Smooth muscle cell (in vitro differentiated cells): ENCODE results near the gene DMAC2. TPM values are rescaled to one million over a fixed set of nuclear protein-coding genes. Genes with fewer than 3 reads are reported as not detected.
A peak's percentile ranks its signal among the peaks of the same experiment; 100 is the strongest.

ENCODE experiments used
- DNase-seq: peaks from one replicate; lab custom pipeline; 2025; ENCODE audit not compliant: unreplicated experiment; lab: John Stamatoyannopoulos, UW
- H2AFZ ChIP-seq: fragments of 200-600 bp; sonication (generic); 2 replicates; pipeline ENCODE4 v1.6.0; 2016; ENCODE audit warnings: antibody characterized with exemption, low read depth, mild to moderate bottlenecking
- H3F3A ChIP-seq: fragments of 200-600 bp; sonication (generic); 2 replicates; pipeline ENCODE4 v1.6.0; 2017; ENCODE audit warnings: antibody characterized with exemption, low read depth
- H3K27ac ChIP-seq: fragments of 200-600 bp; sonication (generic); 2 replicates; pipeline ENCODE4 v1.5.1; 2016; ENCODE audit warnings: low read depth, mild to moderate bottlenecking
- H3K27me3 ChIP-seq: fragments of 200-600 bp; sonication (generic); 2 replicates; pipeline ENCODE4 v1.6.1; 2016; ENCODE audit warnings: low read depth, mild to moderate bottlenecking
- H3K36me3 ChIP-seq: fragments of 200-600 bp; sonication (generic); 2 replicates; pipeline ENCODE4 v1.5.1; 2016; ENCODE audit warnings: low read depth
- H3K4me1 ChIP-seq: fragments of 200-600 bp; sonication (generic); 2 replicates; pipeline ENCODE4 v1.5.1; 2016; ENCODE audit warnings: low read depth
- H3K4me2 ChIP-seq: fragments of 200-600 bp; sonication (generic); 2 replicates; pipeline ENCODE4 v1.6.0; 2016; ENCODE audit warnings: mild to moderate bottlenecking
- H3K4me3 ChIP-seq: fragments of 200-600 bp; sonication (generic); 2 replicates; pipeline ENCODE4 v1.5.1; 2016; ENCODE audit warnings: mild to moderate bottlenecking
- H3K79me2 ChIP-seq: fragments of 200-600 bp; sonication (generic); 2 replicates; pipeline ENCODE4 v1.6.0; 2016; ENCODE audit warnings: low read depth, mild to moderate bottlenecking
- H3K9ac ChIP-seq: fragments of 200-600 bp; sonication (generic); 2 replicates; pipeline ENCODE4 v1.6.0; 2016; ENCODE audit warnings: low read depth
- H3K9me3 ChIP-seq: fragments of 200-600 bp; sonication (generic); replicated peaks from 2 replicates; pipeline ENCODE4 v1.5.1; 2016; ENCODE audit warnings: low read depth
- H4K20me1 ChIP-seq: fragments of 200-600 bp; sonication (generic); 2 replicates; pipeline ENCODE4 v1.6.0; 2016; ENCODE audit warnings: low read depth
- WGBS: methylation state at CpG from one replicate; pipeline ENCODE4 v1.1.7; 2016; ENCODE audit warnings: low lambda C conversion rate; 5-methylcytosine and 5-hydroxymethylcytosine counted together
- polyA plus RNA-seq: library from polyadenylated mRNA; unstranded; fragments of >200 nt; fragmentation: Nextera tagmentation; extraction: Ambion mirVana; gene quantifications from 2 replicates; pipeline ENCODE4 v1.2.1, GENCODE V29; 2016
- total RNA-seq: library from RNA; depleted of rRNA; stranded (reverse); fragments of >200 nt; gene quantifications from 2 replicates; pipeline ENCODE4 v1.2.3, GENCODE V29; 2014
- TF ChIP-seq, protein P1 (sequence below): fragments of 200-600 bp; sonication (generic); IDR thresholded peaks from 2 replicates; pipeline ENCODE4 v1.5.1; 2017; ENCODE audit warnings: borderline replicate concordance, mild to moderate bottlenecking, antibody characterized with exemption; ENCODE audit not compliant: insufficient read depth, poor library complexity, severe bottlenecking

The DMAC2 gene
- total and polyA plus RNA-seq, 2 experiments from 2014 or later, result 48.3 to 69.2 TPM

DNA sequence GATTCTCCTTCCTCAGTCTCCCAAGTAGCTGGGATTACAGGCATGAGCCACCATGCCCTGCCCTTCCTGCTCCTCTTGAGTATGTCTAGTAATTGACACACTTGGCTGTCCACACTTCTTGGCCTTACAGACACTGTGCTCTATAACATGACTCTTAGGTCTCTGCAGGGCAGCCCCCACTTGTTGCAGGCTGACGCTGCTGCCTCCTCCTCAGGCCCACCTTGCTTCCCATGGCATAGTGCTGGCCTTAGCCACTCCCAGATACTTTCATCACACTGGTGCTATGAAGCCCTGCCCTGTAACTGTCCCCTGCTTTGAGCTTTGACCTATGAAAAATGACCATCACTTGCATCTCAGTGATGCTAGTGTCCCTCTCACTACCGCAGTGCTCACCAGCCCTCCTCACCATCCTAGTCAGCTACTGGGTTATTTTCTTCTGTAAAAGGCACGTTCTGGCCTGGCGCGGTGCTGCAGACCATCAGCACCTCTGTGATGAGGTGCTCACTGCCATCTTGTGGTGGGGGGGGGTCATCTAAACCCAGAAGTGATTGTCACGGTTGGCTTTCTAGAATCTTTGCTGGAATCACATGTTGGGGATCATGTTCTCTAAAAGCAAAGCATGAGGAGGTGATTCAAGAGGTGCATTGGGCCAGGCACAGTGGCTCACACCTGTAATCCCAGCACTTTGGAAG, 13.0 kb upstream of the DMAC2 start:
- no peak overlapping the region for H2AFZ ChIP-seq
- DNase-seq, result no peak
- H3F3A ChIP-seq, result no peaks in the 10 kb centered on the region
- no peaks in the 10 kb centered on the region for H4K20me1 ChIP-seq
- H3K27me3 ChIP-seq, result peaks cover 3% of the 10 kb centered on the region
- no peak overlapping the region for H3K9ac ChIP-seq
- no peaks in the 10 kb centered on the region for H3K36me3 ChIP-seq
- no peaks in the 10 kb centered on the region for H3K4me1 ChIP-seq
- no peak overlapping the region for H3K4me3 ChIP-seq
- no peaks in the 10 kb centered on the region for H3K9me3 ChIP-seq
- TF ChIP-seq, protein P1, sequence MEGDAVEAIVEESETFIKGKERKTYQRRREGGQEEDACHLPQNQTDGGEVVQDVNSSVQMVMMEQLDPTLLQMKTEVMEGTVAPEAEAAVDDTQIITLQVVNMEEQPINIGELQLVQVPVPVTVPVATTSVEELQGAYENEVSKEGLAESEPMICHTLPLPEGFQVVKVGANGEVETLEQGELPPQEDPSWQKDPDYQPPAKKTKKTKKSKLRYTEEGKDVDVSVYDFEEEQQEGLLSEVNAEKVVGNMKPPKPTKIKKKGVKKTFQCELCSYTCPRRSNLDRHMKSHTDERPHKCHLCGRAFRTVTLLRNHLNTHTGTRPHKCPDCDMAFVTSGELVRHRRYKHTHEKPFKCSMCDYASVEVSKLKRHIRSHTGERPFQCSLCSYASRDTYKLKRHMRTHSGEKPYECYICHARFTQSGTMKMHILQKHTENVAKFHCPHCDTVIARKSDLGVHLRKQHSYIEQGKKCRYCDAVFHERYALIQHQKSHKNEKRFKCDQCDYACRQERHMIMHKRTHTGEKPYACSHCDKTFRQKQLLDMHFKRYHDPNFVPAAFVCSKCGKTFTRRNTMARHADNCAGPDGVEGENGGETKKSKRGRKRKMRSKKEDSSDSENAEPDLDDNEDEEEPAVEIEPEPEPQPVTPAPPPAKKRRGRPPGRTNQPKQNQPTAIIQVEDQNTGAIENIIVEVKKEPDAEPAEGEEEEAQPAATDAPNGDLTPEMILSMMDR, result no peak
- no peaks in the 10 kb centered on the region for H3K79me2 ChIP-seq
- no peak overlapping the region for H3K4me2 ChIP-seq
- no peak overlapping the region for H3K27ac ChIP-seq
- WGBS, result 58% methylated on average over 6 of the region's 6 CpGs

DNA sequence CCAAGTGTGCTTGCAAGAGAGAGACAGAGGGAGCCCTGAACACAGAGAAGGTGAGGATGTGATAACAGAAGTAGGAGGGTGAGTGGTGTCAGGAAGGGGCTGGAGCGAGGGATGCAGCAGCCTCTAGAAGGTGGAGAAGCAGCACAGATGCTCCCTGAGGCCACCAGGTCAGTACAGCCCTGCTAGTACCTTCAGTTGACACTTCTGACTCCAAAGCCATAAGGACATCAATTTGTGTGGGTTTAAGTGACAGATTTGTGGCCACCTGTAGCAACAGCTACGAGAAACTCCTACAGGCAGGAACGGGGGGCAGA, 10.1 kb upstream of the DMAC2 start:
- no peak overlapping the region for H3K4me3 ChIP-seq
- 86% methylated on average over 3 of the region's 3 CpGs for WGBS
- no peaks in the 10 kb centered on the region for H3F3A ChIP-seq
- H3K9me3 ChIP-seq, result no peaks in the 10 kb centered on the region
- TF ChIP-seq, protein P1, result no peak
- H3K27me3 ChIP-seq, result peaks cover 7% of the 10 kb centered on the region
- no peaks in the 10 kb centered on the region for H4K20me1 ChIP-seq
- no peaks in the 10 kb centered on the region for H3K4me1 ChIP-seq
- H3K27ac ChIP-seq, result no peak overlapping the region
- no peaks in the 10 kb centered on the region for H3K36me3 ChIP-seq
- H3K4me2 ChIP-seq, result no peak overlapping the region
- no peaks in the 10 kb centered on the region for H3K79me2 ChIP-seq
- no peak overlapping the region for H3K9ac ChIP-seq
- no peak overlapping the region for H2AFZ ChIP-seq
- DNase-seq, result no peak

DNA sequence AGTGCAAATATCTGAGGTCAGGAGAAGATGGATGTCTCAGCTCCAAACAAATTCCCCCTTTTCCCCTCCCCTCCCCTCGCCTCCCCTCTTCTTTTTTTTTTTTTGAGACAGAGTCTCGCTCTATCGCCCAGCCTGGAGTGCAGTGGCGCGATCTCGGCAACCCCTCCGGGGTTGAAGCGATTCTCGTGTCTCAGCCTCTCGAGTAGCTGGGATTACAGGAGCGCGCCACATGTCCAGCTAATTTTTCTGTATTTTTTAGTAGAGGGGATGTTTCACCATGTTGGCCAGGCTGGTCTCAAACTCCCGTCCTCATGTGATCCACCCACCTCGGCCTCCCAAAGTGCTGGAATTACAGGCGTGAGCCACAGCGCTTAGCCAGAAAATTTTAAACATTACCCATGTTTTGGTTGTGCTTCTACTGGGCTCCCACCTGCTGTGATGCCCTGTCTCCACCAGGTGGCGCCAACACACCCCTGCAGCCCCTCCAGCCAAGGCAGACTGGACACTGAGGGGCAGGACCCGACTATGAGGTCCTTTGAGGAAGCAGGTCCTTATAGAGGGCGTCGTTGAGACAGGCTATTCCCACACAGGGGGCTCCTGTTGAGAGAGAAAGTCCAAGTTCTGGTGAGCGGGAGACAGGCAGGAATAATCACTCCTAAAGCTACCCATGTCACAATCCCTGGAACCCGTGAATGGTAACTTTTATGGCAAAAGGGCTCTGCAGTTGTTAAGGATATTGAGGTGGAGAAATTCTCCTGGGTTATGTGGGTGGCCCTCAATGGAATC, 9.6 kb upstream of the DMAC2 start:
- TF ChIP-seq, protein P1, result peak; percentile 98
- Histone ChIP-seq H3K79me2 (no peaks in the 10 kb centered on the region), H3K27me3 (peaks cover 7% of the 10 kb centered on the region), H3K4me3 (peak overlapping the region; percentile 34), H3K4me2 (peak overlapping the region; percentile 83), H3K9me3 (no peaks in the 10 kb centered on the region), H2AFZ (peak overlapping the region; percentile 87), H3K9ac (no peak overlapping the region), H3F3A (no peaks in the 10 kb centered on the region), H3K4me1 (no peaks in the 10 kb centered on the region), H4K20me1 (no peaks in the 10 kb centered on the region), H3K36me3 (no peaks in the 10 kb centered on the region), H3K27ac (no peak overlapping the region)
- DNase-seq, result peak; percentile 46
- WGBS, result 26% methylated on average over 18 of the region's 22 CpGs
